HCT116 (cell line): ENCODE measurements around the gene MRS2. TPM values are rescaled to one million over a fixed set of nuclear protein-coding genes. Genes with fewer than 3 reads are reported as not detected.

ENCODE experiments used
- ATAC-seq: fragments of 200-7000 bp; cut with Tn5 transposase; 2 replicates; pipeline ENCODE4 v1.9.1; 2020; ENCODE audit warnings: mild to moderate bottlenecking, moderate library complexity
- BruUV-seq: library from RNA; stranded (reverse); fragments of 400-500 nt; replicated peaks from 2 replicates; lab custom pipeline; 2021; lab: Mats Ljungman, UMichigan
- CTCF ChIA-PET: fragments of 300-600 bp; sonication (Branson Sonifier 250); formaldehyde crosslinking; loops from one replicate; lab custom pipeline; 2021; ENCODE audit warnings: antibody characterized with exemption; lab: Charles Lee
- POLR2A ChIA-PET: fragments of 300-600, 350-600 bp; sonication (Branson Sonifier 250); formaldehyde crosslinking; loops from one replicate; lab custom pipeline; 2021; ENCODE audit warnings: antibody characterized with exemption; lab: Charles Lee
- RAD21 ChIA-PET, 2 experiments: fragments of 300-600 bp; sonication (Branson Sonifier 250); formaldehyde crosslinking; loops; one replicate each; lab custom pipeline; 2023; ENCODE audit warnings: low total read pairs in 2 of 2; ENCODE audit not compliant: uncharacterized antibody in 2 of 2, unreplicated experiment in 2 of 2, low non-redundant PET in 1 of 2; lab: Charles Lee
- DNase-seq: peaks from one replicate; pipeline ENCODE4 v3.0.0-alpha.2; 2010; ENCODE audit warnings: low read depth, low spot score
- H2AFZ ChIP-seq: fragments of 200-600 bp; shearing (Covaris generic), sonication (generic); 2 replicates; pipeline ENCODE4 v1.6.1; 2017; ENCODE audit warnings: low read depth, mixed run types, mixed read lengths, antibody characterized with exemption, low read length; ENCODE audit not compliant: poor library complexity, severe bottlenecking
- H3K27ac ChIP-seq: 2 replicates; pipeline ENCODE4 v1.5.1; 2012; ENCODE audit warnings: low read depth, low read length
- H3K27me3 ChIP-seq: fragments of 200-600 bp; sonication (generic); 2 replicates; pipeline ENCODE4 v1.6.1; 2016; ENCODE audit warnings: mixed run types, low read length, mixed read lengths; ENCODE audit not compliant: insufficient read depth
- H3K36me3 ChIP-seq, 2 experiments: fragments of 200-500 bp in 1 of 2; fragments of 200-600 bp in 1 of 2; sonication (Bioruptor generic) in 1 of 2; sonication (generic) in 1 of 2; 2 replicates each; pipeline versions ENCODE4 v1.5.1 to v1.6.1; 2014 to 2016; ENCODE audit warnings: low read length in 2 of 2, inconsistent platforms in 1 of 2, mixed read lengths in 1 of 2, mixed run types in 1 of 2; ENCODE audit not compliant: insufficient read depth in 2 of 2, control insufficient read depth in 1 of 2
- H3K4me1 ChIP-seq, 2 experiments: fragments of 200-600 bp in 1 of 2; sonication (generic) in 1 of 2; 2 replicates each; pipeline versions ENCODE4 v1.5.1 to v1.6.1; 2012 to 2017; ENCODE audit warnings: low read length in 2 of 2, inconsistent platforms in 1 of 2, mild to moderate bottlenecking in 1 of 2, mixed read lengths in 1 of 2, mixed run types in 1 of 2, moderate library complexity in 1 of 2; ENCODE audit not compliant: insufficient read depth in 2 of 2, control insufficient read depth in 1 of 2
- H3K4me2 ChIP-seq: fragments of 200-600 bp; sonication (generic); 2 replicates; pipeline ENCODE4 v1.6.1; 2017; ENCODE audit warnings: mixed run types, low read length, mixed read lengths
- H3K4me3 ChIP-seq, 2 experiments: fragments of 200-600 bp in 1 of 2; sonication (generic) in 1 of 2; replicated peaks in 1 of 2; 2 replicates each; pipeline ENCODE4 v1.5.1; 2011 to 2016; ENCODE audit warnings: low read length in 2 of 2, control low read depth in 1 of 2, low read depth in 1 of 2, mild to moderate bottlenecking in 1 of 2, mixed read lengths in 1 of 2, mixed run types in 1 of 2
- H3K79me2 ChIP-seq: fragments of 200-600 bp; sonication (generic); 2 replicates; pipeline ENCODE4 v1.6.1; 2017; ENCODE audit warnings: mild to moderate bottlenecking, mixed run types, low read length, moderate library complexity, mixed read lengths; ENCODE audit not compliant: insufficient read depth
- H3K9ac ChIP-seq: fragments of 200-600 bp; sonication (generic); 2 replicates; pipeline ENCODE4 v1.6.1; 2016; ENCODE audit warnings: low read length, mixed read lengths
- H3K9me2 ChIP-seq: fragments of 200-600 bp; sonication (generic), shearing (Covaris generic); 2 replicates; pipeline ENCODE4 v1.6.1; 2017; ENCODE audit warnings: mixed run types, mild to moderate bottlenecking, moderate library complexity; ENCODE audit not compliant: insufficient read depth
- H3K9me3 ChIP-seq, 2 experiments: fragments of 200-500 bp in 1 of 2; fragments of 200-600 bp in 1 of 2; sonication (Bioruptor generic) in 1 of 2; sonication (generic) in 1 of 2; 2 replicates each; pipeline ENCODE4 v1.6.1; 2014 to 2017; ENCODE audit warnings: low read length in 2 of 2, mixed read lengths in 2 of 2, inconsistent platforms in 1 of 2, low read depth in 1 of 2, mild to moderate bottlenecking in 1 of 2, mixed run types in 1 of 2, moderate library complexity in 1 of 2; ENCODE audit not compliant: control insufficient read depth in 1 of 2, insufficient read depth in 1 of 2
- H4K20me1 ChIP-seq: fragments of 200-600 bp; sonication (generic), shearing (Covaris generic); 2 replicates; pipeline ENCODE4 v1.6.1; 2017; ENCODE audit warnings: mixed run types, mild to moderate bottlenecking, moderate library complexity; ENCODE audit not compliant: insufficient read depth
- CBX3 ChIP-seq: IDR thresholded peaks from 2 replicates; pipeline ENCODE4 v1.6.1; 2012; ENCODE audit warnings: low read depth
- EZH2phosphoT487 ChIP-seq: fragments of 200-600 bp; IDR thresholded peaks from 2 replicates; pipeline ENCODE4 v1.6.1; 2018; ENCODE audit warnings: antibody characterized with exemption, borderline replicate concordance
- FOSL1 ChIP-seq: IDR thresholded peaks from 2 replicates; pipeline ENCODE4 v1.6.1; 2012; ENCODE audit warnings: low read depth
- MAX ChIP-seq: IDR thresholded peaks from 2 replicates; pipeline ENCODE4 v1.6.1; 2012
- REST ChIP-seq: IDR thresholded peaks from 2 replicates; pipeline ENCODE4 v1.6.1; 2012; ENCODE audit warnings: low read depth
- SRF ChIP-seq: IDR thresholded peaks from 2 replicates; pipeline ENCODE4 v1.6.1; 2012; ENCODE audit warnings: low read depth
- YY1 ChIP-seq: IDR thresholded peaks from 2 replicates; pipeline ENCODE4 v1.6.1; 2011; ENCODE audit warnings: low read length, low read depth, moderate library complexity, mild to moderate bottlenecking; ENCODE audit not compliant: insufficient replicate concordance; ENCODE audit errors: extremely low read depth
- ZFX ChIP-seq: fragments of 450-650 bp; IDR thresholded peaks from 2 replicates; pipeline ENCODE4 v1.6.1; 2017
- intact Hi-C: fragments of 100-400 bp; cut with micrococcal nuclease; formaldehyde crosslinking; loops from 2 replicates; pipeline ENCODE4 v1.10.0; 2022
- total RNA-seq: library from RNA; stranded (reverse); gene quantifications from one replicate; pipeline ENCODE4 v1.2.1, GENCODE V29; 2021; ENCODE audit not compliant: unreplicated experiment

Gene MRS2
- total RNA-seq, 1 experiment from 2014 or later: 39.9 TPM

- Histone ChIP-seq H3K4me3 (no peak overlapping the region), H3K27me3 (no peaks in the 10 kb centered on the region), H3K9me3 (no peaks in the 10 kb centered on the region), H3K4me2 (no peak overlapping the region), H3K36me3 (no peaks in the 10 kb centered on the region), H3K9ac (no peak overlapping the region), H3K4me1 (peaks cover 3 to 12% of the 10 kb centered on the region in 2 experiments; a peak in 3 of 4 replicates), H4K20me1 (no peaks in the 10 kb centered on the region), H3K9me2 (no peaks in the 10 kb centered on the region), H3K27ac (no peak overlapping the region), H2AFZ (no peak overlapping the region), H3K79me2 (no peaks in the 10 kb centered on the region)
- BruUV-seq: no TSS peak
- intact Hi-C loops: no loop called here
- no peak for ATAC-seq
- ChIA-PET POLR2A (no interaction called here), CTCF (no interaction called here), RAD21 (no interaction called here)
- TF ChIP-seq EZH2phosphoT487: no peak
- no peak for TF ChIP-seq CBX3
- no peak for TF ChIP-seq SRF
- TF ChIP-seq ZFX: no peak
- TF ChIP-seq FOSL1: no peak
- no peak for TF ChIP-seq YY1
- TF ChIP-seq MAX: no peak
- no peak for TF ChIP-seq REST
- DNase-seq: no peak
Observed at GRCh38 chr6:24358219-24358821, 44.4 kb upstream of the MRS2 start.
